Esophagus (tissue), 2 donors: Measurements from ENCODE around the gene VWA2. TPM values are rescaled to one million over a fixed set of nuclear protein-coding genes. Genes with fewer than 3 reads are reported as not detected.

ENCODE experiments used
- H3K27ac ChIP-seq, 2 donors: one replicate each; pipeline ENCODE4 v1.5.1; 2013; ENCODE audit warnings: low read depth in 2 of 2, mild to moderate bottlenecking in 2 of 2, inconsistent platforms in 1 of 2, low read length in 1 of 2, moderate library complexity in 1 of 2
- H3K27me3 ChIP-seq, 2 donors: one replicate each; pipeline ENCODE4 v1.6.1; 2013; ENCODE audit warnings: low read length in 2 of 2, control low read depth in 1 of 2, mild to moderate bottlenecking in 1 of 2; ENCODE audit not compliant: insufficient read depth in 2 of 2, control insufficient read depth in 1 of 2
- H3K36me3 ChIP-seq, 2 donors: one replicate each; pipeline ENCODE4 v1.6.1; 2013; ENCODE audit warnings: low read length in 1 of 2; ENCODE audit not compliant: control insufficient read depth in 2 of 2, insufficient read depth in 2 of 2
- H3K4me1 ChIP-seq, 2 donors: one replicate each; pipeline ENCODE4 v1.6.1; 2013; ENCODE audit warnings: low read length in 1 of 2; ENCODE audit not compliant: control insufficient read depth in 2 of 2, insufficient read depth in 2 of 2
- H3K4me3 ChIP-seq, 2 donors: one replicate each; pipeline ENCODE4 v1.5.1; 2013; ENCODE audit warnings: low read length in 2 of 2, mild to moderate bottlenecking in 2 of 2, low read depth in 1 of 2, moderate library complexity in 1 of 2
- H3K9me3 ChIP-seq, 2 donors: one replicate each; pipeline ENCODE4 v1.6.1; 2013; ENCODE audit warnings: mild to moderate bottlenecking in 2 of 2, low read depth in 1 of 2, low read length in 1 of 2, moderate library complexity in 1 of 2; ENCODE audit not compliant: control insufficient read depth in 2 of 2, insufficient read depth in 1 of 2
- WGBS, 2 donors: extraction: QIAGEN DNeasy Blood & Tissue Kit; methylation state at CpG; one replicate each; pipeline ENCODE4 v1.1.7; 2013; 5-methylcytosine and 5-hydroxymethylcytosine counted together
- polyA plus RNA-seq, 2 donors: library from polyadenylated mRNA; stranded (reverse); fragments of 200-250 nt; gene quantifications; one replicate each; pipeline ENCODE4 v1.2.3, GENCODE V29; 2013
- donor health status: healthy with polysubstance abuse.
- donor health status: Bipolar disorder and iron deficiency.

Gene VWA2
- polyA plus RNA-seq, 2 donors, result 0.71 to 1.4 TPM

GRCh38 chr10:114271075-114271778, 32.2 kb downstream of the VWA2 start:
- Histone ChIP-seq H3K4me3 (no peak overlapping the region), H3K36me3 (no peaks in the 10 kb centered on the region), H3K4me1 (no peaks in the 10 kb centered on the region), H3K27me3 (no peaks in the 10 kb centered on the region), H3K27ac (peak overlapping the region; percentile 1 to 42), H3K9me3 (no peaks in the 10 kb centered on the region)
- WGBS, 2 donors, result 56 to 58% methylated on average over 3 of the region's 3 CpGs

- no peaks in the 10 kb centered on the region for H3K27me3 ChIP-seq
- H3K9me3 ChIP-seq, result no peaks in the 10 kb centered on the region
- WGBS, 2 donors, result 38 to 57% methylated on average over 4 of the region's 4 CpGs
- no peaks in the 10 kb centered on the region for H3K36me3 ChIP-seq
- no peak overlapping the region for H3K4me3 ChIP-seq
- no peaks in the 10 kb centered on the region for H3K4me1 ChIP-seq
- H3K27ac ChIP-seq, result peak overlapping the region; percentile 1 to 52
Measured at GRCh38 chr10:114271779-114272167, 32.7 kb downstream of the VWA2 start.

- Histone ChIP-seq H3K27ac (no peak overlapping the region), H3K36me3 (no peaks in the 10 kb centered on the region)
- WGBS, 2 donors, result 91 to 93% methylated on average over 6 of the region's 6 CpGs
Measured at GRCh38 chr10:114272696-114273095, 33.6 kb downstream of the VWA2 start.

GRCh38 chr10:114273910-114274309, 34.9 kb downstream of the VWA2 start:
- no peaks in the 10 kb centered on the region for H3K9me3 ChIP-seq
- 78 to 86% methylated on average over 3 of the region's 3 CpGs for WGBS, 2 donors
- H3K27ac ChIP-seq, result no peak overlapping the region
- H3K4me3 ChIP-seq, result no peak overlapping the region
- no peaks in the 10 kb centered on the region for H3K27me3 ChIP-seq
- H3K4me1 ChIP-seq, result peaks cover 4% of the 10 kb centered on the region in 2 donors
- H3K36me3 ChIP-seq, result no peaks in the 10 kb centered on the region

More at GRCh38 chr10:114272696-114273095, 33.6 kb downstream of the VWA2 start:
- Histone ChIP-seq H3K27me3 (no peaks in the 10 kb centered on the region), H3K4me1 (no peaks in the 10 kb centered on the region), H3K4me3 (no peak overlapping the region), H3K9me3 (no peaks in the 10 kb centered on the region)

- Histone ChIP-seq H3K36me3 (no peaks in the 10 kb centered on the region), H3K4me3 (no peak overlapping the region), H3K9me3 (no peaks in the 10 kb centered on the region), H3K4me1 (peaks cover 4 to 10% of the 10 kb centered on the region in 2 donors), H3K27ac (no peak overlapping the region), H3K27me3 (no peaks in the 10 kb centered on the region)
- 92 to 94% methylated on average over 16 of the region's 16 CpGs for WGBS, 2 donors
Measured at GRCh38 chr10:114274616-114275453, 35.8 kb downstream of the VWA2 start.

GRCh38 chr10:114276066-114276465, 37.0 kb downstream of the VWA2 start:
- no peaks in the 10 kb centered on the region for H3K36me3 ChIP-seq
- 91 to 92% methylated on average over 6 of the region's 6 CpGs for WGBS, 2 donors
- H3K4me3 ChIP-seq, result no peak overlapping the region
- H3K27ac ChIP-seq, result no peak overlapping the region
- H3K4me1 ChIP-seq, result peaks cover 6 to 16% of the 10 kb centered on the region in 2 donors
- H3K9me3 ChIP-seq, result no peaks in the 10 kb centered on the region
- H3K27me3 ChIP-seq, result no peaks in the 10 kb centered on the region

- Histone ChIP-seq H3K9me3 (no peaks in the 10 kb centered on the region), H3K4me3 (no peak overlapping the region), H3K27me3 (no peaks in the 10 kb centered on the region), H3K4me1 (peaks cover 9 to 21% of the 10 kb centered on the region in 2 donors), H3K27ac (no peak overlapping the region), H3K36me3 (no peaks in the 10 kb centered on the region)
- 90 to 94% methylated on average over 6 of the region's 6 CpGs for WGBS, 2 donors
Measured at GRCh38 chr10:114276671-114277070, 37.6 kb downstream of the VWA2 start.

- H3K4me3 ChIP-seq, result no peak overlapping the region
- H3K27ac ChIP-seq, result no peak overlapping the region
- no peaks in the 10 kb centered on the region for H3K36me3 ChIP-seq
- no peaks in the 10 kb centered on the region for H3K9me3 ChIP-seq
- 87 to 90% methylated on average over 22 of the region's 22 CpGs for WGBS, 2 donors
- H3K4me1 ChIP-seq, result peaks cover 13 to 21% of the 10 kb centered on the region in 2 donors
- H3K27me3 ChIP-seq, result no peaks in the 10 kb centered on the region
Measured at GRCh38 chr10:114278140-114278883, 39.3 kb downstream of the VWA2 start.

- Histone ChIP-seq H3K4me1 (peaks cover 13 to 21% of the 10 kb centered on the region in 2 donors), H3K36me3 (no peaks in the 10 kb centered on the region), H3K9me3 (no peaks in the 10 kb centered on the region), H3K27ac (no peak overlapping the region), H3K4me3 (no peak overlapping the region), H3K27me3 (no peaks in the 10 kb centered on the region)
- WGBS, 2 donors, result 89 to 91% methylated on average over 4 of the region's 4 CpGs
Measured at GRCh38 chr10:114278884-114279191, 39.8 kb downstream of the VWA2 start.
